ENCODE measurements around the gene PLAAT1. TPM values are rescaled to one million over a fixed set of nuclear protein-coding genes. Genes with fewer than 3 reads are reported as not detected.

Gene PLAAT1
- total RNA-seq: not detected in 2 replicates

GRCh38 chr3:193240850-193241706 is at the start of gene PLAAT1:
TSS of gene PLAAT1 (plus strand) at chr3:193241222. CDS start at chr3:193255651, 14,429 bp downstream.

Other genes with a start within 250 kb of the PLAAT1 start
- gene ATP13A5, start 137.5 kb downstream of the PLAAT1 start, total RNA-seq: not detected in 2 replicates